HG02610 (cell line): ENCODE data around the gene VAMP3.
"Not testable (repeated sequence)": the region's sequence is repeated elsewhere in the genome, so short reads cannot be mapped to it uniquely, and the experiment has no call there.

Source experiments
- ATAC-seq: cut with Tn5 transposase; IDR thresholded peaks from one replicate; pipeline ENCODE4 v1.9.1; 2021; ENCODE audit warnings: mild to moderate bottlenecking, moderate library complexity; ENCODE audit not compliant: unreplicated experiment

VAMP3 gene

DNA sequence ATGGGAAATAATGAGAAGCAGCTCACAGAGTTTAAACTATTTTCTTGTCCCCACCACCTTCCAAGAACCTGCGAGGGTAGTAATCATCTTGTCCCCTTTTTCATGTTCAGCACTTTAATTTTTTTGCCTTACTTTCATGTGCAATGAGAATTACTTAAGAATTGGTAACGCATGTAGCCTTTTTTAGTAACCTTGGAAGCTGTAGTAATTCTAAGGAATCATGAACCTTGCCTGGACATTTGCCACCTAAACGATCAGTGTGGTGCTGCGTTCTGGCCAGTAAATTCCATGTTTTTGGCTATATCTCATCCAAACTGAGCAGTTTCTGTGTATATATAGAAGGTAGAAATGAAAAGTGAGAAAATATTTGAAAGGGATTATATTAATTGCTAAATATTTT lies 3.9 kb upstream of the VAMP3 start:
- ATAC-seq: no peak

GRCh38 chr1:7768583-7768982 lies 2.5 kb upstream of the VAMP3 start:
- ATAC-seq: no peak

DNA sequence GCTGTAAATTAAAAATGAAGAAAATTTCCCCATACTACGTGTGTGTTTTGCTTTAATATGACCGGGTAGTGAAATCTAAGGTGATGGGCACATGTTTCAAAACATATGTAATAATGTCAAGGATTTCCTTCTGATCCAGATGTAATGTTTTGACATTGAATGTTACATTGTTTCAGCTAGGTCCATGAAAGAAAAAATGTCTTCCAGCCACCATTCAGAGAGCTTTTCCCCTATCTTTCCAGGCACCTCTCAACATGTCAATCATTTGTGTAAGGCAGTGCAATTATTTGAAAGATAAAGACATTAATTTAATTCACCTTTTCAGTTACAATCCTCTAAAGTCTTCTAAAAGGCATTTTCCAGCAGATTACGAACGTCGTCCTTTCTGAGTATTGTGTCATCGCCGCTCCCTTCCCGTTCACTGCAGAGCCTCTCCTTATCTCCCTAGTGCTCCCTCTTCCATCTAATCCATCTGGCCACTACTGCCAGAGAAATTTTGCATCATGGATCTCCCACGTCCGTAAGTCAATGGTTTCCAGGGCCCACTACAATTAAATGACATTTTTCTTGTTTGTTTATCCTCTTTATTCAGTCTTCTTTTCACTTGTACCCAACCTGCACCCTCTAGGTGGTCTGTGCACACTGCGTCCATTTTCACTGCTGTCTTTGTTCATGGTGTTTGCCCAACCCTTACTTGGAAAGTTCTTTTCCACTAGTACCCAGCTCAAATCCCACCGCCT lies 1.3 kb upstream of the VAMP3 start:
- ATAC-seq: no peak

GRCh38 chr1:7770669-7770996 lies 463 bp upstream of the VAMP3 start:
- no peak for ATAC-seq

DNA sequence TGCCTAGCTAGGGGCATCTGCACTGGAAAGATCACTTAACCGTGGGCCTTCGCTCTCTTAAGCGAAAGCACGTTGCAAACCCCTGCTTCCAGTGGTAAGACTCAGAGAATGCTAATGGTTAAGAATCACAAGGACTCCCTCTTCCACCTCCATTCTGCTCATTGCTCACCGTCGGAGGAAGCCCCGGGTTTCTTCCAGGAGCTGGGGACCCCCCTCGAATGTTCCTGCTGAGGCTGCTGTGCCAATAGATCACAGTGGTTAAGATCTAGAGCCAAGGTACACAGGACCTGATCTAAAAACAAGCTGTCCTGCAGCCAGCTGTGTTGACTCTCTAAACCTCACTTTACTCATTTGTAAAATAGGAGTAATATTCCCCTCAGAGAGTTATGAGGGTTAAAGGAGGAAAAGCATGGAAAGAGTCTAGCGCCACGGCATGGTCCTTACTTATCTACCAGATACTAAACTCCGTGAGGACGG lies 765 bp downstream of the VAMP3 start:
- ATAC-seq: no peak

GRCh38 chr1:7777591-7777990 lies 6.5 kb downstream of the VAMP3 start:
- no peak for ATAC-seq

- no peak for ATAC-seq
Measured at GRCh38 chr1:7778133-7778628, 7.1 kb downstream of the VAMP3 start.

DNA sequence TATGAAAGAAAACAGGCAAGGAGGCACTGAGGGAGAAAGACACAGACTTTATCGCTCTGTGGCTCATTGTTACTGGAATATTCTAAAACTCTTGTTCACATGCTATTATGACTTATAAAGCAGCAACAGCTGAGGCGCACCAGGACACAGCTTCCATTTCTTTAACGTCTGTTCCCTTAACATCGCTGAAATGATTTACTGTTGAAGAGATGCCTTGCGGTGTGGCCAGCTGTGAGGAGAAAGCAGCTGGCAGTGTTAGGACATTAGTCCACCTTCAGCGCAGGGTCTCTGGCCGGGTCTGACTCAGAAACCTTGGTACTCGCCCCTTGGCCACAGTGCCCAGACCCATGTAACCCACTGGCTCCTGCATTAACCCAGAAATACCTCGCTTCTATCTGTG lies 9.9 kb downstream of the VAMP3 start:
- no peak for ATAC-seq

DNA sequence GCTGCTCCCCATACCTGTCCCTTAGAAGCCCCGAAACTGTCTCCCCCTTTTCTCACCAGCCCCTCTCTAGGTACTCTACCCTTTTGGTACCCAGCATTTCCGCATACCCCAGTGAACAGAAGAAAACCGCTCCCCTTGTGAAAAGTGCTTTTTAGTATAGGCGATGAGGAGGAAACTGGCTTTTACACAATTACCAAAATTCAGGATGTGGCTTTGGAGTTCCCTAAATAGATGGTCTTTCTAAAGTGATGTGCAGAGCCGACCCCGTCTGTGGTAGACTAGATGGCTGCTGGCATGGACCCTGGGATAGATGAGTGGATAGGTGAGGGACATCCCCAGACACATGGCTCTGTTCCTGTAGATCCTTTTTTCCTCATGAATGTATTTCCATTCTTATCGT lies 10.4 kb downstream of the VAMP3 start:
- no peak for ATAC-seq

DNA sequence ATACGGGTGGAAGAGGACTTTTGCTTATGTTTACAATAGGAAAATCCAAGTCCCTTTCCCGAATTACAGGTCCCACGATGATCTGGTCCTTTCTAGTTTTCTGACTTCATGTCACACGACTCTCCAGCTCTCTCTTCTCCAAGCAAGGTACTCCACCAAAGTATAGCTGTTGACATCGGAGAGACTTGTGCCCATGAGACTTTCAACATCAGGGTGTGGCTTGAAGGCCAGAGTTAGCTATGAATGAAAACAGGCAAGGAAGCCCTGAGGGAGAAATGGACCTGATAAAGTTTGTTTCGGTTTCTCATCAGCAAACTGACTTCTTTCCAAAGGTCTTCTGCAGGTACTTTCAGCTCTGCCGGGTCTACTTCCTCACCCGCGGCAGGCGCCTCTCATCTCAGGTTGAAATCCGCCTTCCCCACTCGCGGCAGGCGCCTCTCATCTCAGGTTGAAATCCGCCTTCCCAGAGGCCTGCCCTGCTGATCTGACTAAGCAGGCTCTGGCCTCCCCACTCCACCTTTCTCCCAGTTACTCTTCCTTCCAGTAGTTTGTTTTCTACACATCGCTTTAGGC lies 10.9 kb downstream of the VAMP3 start:
- ATAC-seq: no peak

DNA sequence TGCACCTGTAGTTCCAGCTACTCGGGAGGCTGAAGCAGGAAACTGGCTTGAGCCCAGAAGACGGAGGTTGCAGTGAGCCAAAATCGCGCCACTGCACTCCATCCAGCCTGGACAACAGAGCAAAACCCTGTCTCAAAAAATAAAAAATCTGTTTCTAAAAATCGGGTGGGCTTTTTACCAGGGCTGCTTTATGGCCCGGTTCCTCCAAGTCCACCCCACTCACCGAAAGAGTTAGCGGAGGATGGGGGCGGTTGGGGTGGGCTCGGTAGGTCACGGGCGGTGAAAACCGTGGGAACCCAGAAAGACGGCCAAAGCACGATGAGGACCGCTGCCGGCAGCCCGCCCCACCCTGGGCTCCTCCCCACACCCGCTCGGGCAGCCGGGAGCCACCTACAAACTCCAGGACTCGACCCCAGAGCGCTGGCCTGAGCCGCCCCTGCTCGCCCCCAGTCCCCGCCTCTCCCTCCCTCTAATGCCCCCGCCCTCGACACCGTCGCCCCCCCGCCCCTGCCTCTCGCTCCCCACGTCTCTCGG lies 12.1 kb downstream of the VAMP3 start:
- no peak for ATAC-seq

- ATAC-seq: peak; percentile 90
Measured at GRCh38 chr1:7783826-7784491, 12.9 kb downstream of the VAMP3 start, which contains the start of gene PER3. TSS of gene PER3 (plus strand) at chr1:7784291. CDS start at chr1:7784878, 587 bp downstream.

DNA sequence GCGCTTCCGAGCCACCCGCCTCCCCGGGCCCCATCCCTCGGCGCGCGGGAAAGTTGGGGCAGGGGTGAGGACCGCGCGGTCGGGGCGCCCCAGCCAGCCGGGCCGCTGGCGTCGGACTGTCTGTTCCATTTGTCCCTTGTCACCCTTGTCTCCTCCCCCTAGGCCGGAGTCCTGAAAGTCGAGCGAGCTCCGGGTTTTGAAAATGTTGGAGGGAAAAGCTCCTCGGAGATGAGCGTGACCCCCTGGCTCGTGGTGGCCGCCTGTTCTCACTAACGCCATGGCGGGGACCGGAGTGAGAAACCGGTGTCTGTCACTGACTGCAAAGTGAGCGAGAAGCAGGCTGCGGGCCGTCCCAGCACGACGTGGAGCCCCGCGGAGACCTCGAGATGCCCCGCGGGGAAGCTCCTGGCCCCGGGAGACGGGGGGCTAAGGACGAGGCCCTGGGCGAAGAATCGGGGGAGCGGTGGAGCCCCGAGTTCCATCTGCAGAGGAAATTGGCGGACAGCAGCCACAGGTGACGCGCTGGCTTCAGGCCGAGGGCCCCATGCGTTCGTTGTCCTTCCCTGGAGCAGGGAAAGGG lies 13.5 kb downstream of the VAMP3 start:
- ATAC-seq: no peak

- no peak for ATAC-seq
Measured at GRCh38 chr1:7785108-7785507, 14.0 kb downstream of the VAMP3 start.

DNA sequence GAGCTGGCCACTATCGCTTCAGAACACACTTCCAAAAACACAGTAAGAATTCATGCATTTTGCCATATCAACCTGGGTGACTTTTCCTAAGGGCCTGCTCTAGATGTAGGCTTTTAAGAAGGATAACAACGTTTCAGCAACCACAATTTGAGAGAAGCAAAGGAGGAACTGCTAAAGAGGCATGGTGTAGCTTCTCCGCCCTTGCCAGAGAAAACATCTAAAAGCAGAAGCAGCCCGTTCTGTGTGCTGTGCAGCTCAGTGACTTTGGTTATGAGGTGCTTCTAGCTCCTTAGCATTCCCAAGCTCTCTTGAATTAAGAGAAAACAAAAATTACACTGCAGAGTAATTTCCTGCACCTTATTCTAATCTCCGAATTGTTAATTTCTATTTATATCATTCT lies 15.7 kb downstream of the VAMP3 start:
- no peak for ATAC-seq

DNA sequence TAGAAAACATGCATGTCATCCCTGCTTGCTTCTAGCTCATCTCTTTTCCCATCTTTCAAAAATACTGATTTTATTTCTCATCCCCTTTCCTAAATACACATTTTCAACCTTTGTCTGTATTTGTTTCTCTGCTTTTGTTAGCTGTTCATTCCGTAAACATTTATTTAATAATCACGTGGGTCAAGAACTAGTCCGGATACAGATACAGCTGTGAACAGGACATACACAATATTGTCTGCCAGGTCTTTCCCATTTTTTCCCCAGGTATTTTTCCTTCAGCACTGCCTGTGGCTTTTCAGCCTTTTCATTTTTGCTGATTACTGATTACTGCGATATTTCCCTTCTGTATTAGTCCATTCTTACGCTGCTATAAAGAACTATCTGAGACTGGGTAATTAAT lies 18.7 kb downstream of the VAMP3 start:
- ATAC-seq: no peak

- ATAC-seq: not testable (repeated sequence)
Measured at GRCh38 chr1:7791027-7791426, 19.9 kb downstream of the VAMP3 start.

GRCh38 chr1:7795406-7795805 lies 24.3 kb downstream of the VAMP3 start:
- no peak for ATAC-seq

GRCh38 chr1:7805460-7805859 lies 34.4 kb downstream of the VAMP3 start:
- no peak for ATAC-seq

DNA sequence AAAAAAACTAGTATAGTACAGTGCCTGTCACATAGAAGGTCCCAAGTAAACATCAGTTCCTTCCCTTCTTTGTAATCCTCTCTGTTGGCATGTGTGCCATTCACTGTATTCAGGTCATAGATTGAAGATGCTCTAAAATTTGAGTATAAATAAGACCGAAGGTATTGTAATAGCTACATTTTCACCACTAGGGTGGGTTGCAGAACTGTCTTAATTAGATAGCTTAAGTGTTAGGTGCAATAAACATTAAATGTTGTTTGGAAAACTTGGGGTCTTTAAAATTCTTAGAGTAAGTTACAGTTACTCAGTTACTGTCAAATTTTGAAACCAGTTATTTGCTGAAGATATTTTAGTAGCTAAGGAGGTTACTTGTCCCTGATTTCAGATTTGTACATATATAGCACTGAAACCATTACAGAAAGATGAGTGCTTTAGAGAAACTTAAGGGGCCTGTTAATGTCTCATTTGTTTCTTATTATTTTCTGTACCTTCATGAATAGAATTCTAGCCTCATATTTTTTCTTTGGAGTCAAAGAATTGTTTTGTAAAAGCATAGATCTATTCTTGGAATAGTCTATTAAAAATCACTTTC lies 37.3 kb downstream of the VAMP3 start:
- ATAC-seq: no peak

GRCh38 chr1:7809742-7810141 lies 38.6 kb downstream of the VAMP3 start:
- no peak for ATAC-seq
